GM23338 (cell line): Measurements from ENCODE around the gene NFKBIB. TPM values are rescaled to one million over a fixed set of nuclear protein-coding genes. Genes with fewer than 3 reads are reported as not detected.

Experiments
- ATAC-seq: fragments of 200-7000 bp; cut with Tn5 transposase; 3 replicates; pipeline ENCODE4 v1.9.1; 2020
- DNase-seq: peaks from one replicate; pipeline ENCODE4 v3.0.0-alpha.2; 2015; ENCODE audit warnings: low spot score
- H2AFZ ChIP-seq: fragments of 200-600 bp; sonication (generic); 2 replicates; pipeline ENCODE4 v1.8.0; 2016; ENCODE audit warnings: antibody characterized with exemption, mild to moderate bottlenecking, moderate library complexity
- H3F3A ChIP-seq: fragments of 200-600 bp; sonication (generic); replicated peaks from 2 replicates; pipeline ENCODE4 v1.8.0; 2017; ENCODE audit warnings: antibody characterized with exemption, mixed run types, low read depth
- H3K27ac ChIP-seq: fragments of 200-600 bp; sonication (generic); 2 replicates; pipeline ENCODE4 v1.6.1; 2016; ENCODE audit warnings: low read depth
- H3K27me3 ChIP-seq: fragments of 200-600 bp; sonication (generic); 2 replicates; pipeline ENCODE4 v1.8.0; 2016; ENCODE audit warnings: mild to moderate bottlenecking, mixed run types, moderate library complexity; ENCODE audit not compliant: insufficient read depth
- H3K36me3 ChIP-seq: fragments of 200-600 bp; sonication (generic); 2 replicates; pipeline ENCODE4 v1.8.0; 2016; ENCODE audit warnings: mild to moderate bottlenecking; ENCODE audit not compliant: insufficient read depth
- H3K4me1 ChIP-seq: fragments of 200-600 bp; sonication (generic); 2 replicates; pipeline ENCODE4 v1.8.0; 2016; ENCODE audit warnings: mild to moderate bottlenecking, moderate library complexity; ENCODE audit not compliant: insufficient read depth
- H3K4me2 ChIP-seq: fragments of 200-600 bp; sonication (generic); 2 replicates; pipeline ENCODE4 v1.7.1; 2017; ENCODE audit warnings: mixed run types
- H3K4me3 ChIP-seq: fragments of 200-600 bp; sonication (generic); 2 replicates; pipeline ENCODE4 v1.6.1; 2016; ENCODE audit warnings: mixed run types
- H3K79me2 ChIP-seq: fragments of 200-600 bp; sonication (generic); replicated peaks from 2 replicates; pipeline ENCODE4 v1.8.0; 2017; ENCODE audit warnings: mild to moderate bottlenecking; ENCODE audit not compliant: insufficient read depth
- H3K9me2 ChIP-seq: fragments of 200-600 bp; sonication (generic); 2 replicates; pipeline ENCODE4 v1.8.0; 2017; ENCODE audit not compliant: insufficient read depth
- H4K20me1 ChIP-seq: fragments of 200-600 bp; sonication (generic); replicated peaks from 2 replicates; pipeline ENCODE4 v1.8.0; 2017; ENCODE audit warnings: mild to moderate bottlenecking; ENCODE audit not compliant: insufficient read depth
- H3K27ac Mint-ChIP-seq: 2 replicates; pipeline ENCODE4 v1.8.0; 2020; ENCODE audit warnings: inconsistent platforms, mild to moderate bottlenecking, moderate library complexity, mixed read lengths
- H3K27me3 Mint-ChIP-seq: 3 replicates; pipeline ENCODE4 v1.8.0; 2022; ENCODE audit warnings: low read depth, mild to moderate bottlenecking, moderate library complexity, mixed read lengths, inconsistent platforms; ENCODE audit not compliant: insufficient read depth, poor library complexity
- H3K36me3 Mint-ChIP-seq: 3 replicates; pipeline ENCODE4 v1.8.0; 2021; ENCODE audit warnings: low read depth, mild to moderate bottlenecking, inconsistent platforms, moderate library complexity, mixed read lengths
- H3K4me1 Mint-ChIP-seq: 3 replicates; pipeline ENCODE4 v1.8.0; 2020; ENCODE audit warnings: mild to moderate bottlenecking, inconsistent platforms, mixed read lengths
- H3K4me3 Mint-ChIP-seq: 3 replicates; pipeline ENCODE4 v1.8.0; 2021; ENCODE audit warnings: moderate library complexity, mild to moderate bottlenecking, inconsistent platforms, mixed read lengths
- H3K9me3 Mint-ChIP-seq: 3 replicates; pipeline ENCODE4 v1.8.0; 2020; ENCODE audit warnings: moderate library complexity, mild to moderate bottlenecking, inconsistent platforms, mixed read lengths
- CREB1 ChIP-seq: fragments of 250-450 bp; sonication (Bioruptor Pico); IDR thresholded peaks from 2 replicates; pipeline ENCODE4 v1.5.0; 2020; ENCODE audit warnings: low read depth, mild to moderate bottlenecking, moderate library complexity
- CTCF ChIP-seq, 2 experiments: fragments of 200-600 bp in 1 of 2; sonication (generic) in 1 of 2; conservative IDR thresholded peaks; 2 replicates each; pipeline versions ENCODE4 v1.5.1 to v1.6.1; 2016 to 2017; ENCODE audit warnings: antibody characterized with exemption in 2 of 2, low read depth in 2 of 2, mild to moderate bottlenecking in 2 of 2, moderate library complexity in 1 of 2
- ETS1 ChIP-seq: IDR thresholded peaks from 2 replicates; pipeline ENCODE4 v1.6.1; 2016; ENCODE audit warnings: antibody characterized with exemption
- EZH2 ChIP-seq: fragments of 200-600 bp; sonication (generic); IDR thresholded peaks from one replicate; pipeline ENCODE4 v1.8.0; 2017; ENCODE audit warnings: antibody characterized with exemption, mild to moderate bottlenecking, low read depth; ENCODE audit not compliant: unreplicated experiment
- EZH2phosphoT487 ChIP-seq: fragments of 200-600 bp; sonication (generic); IDR thresholded peaks from one replicate; pipeline ENCODE4 v1.8.1; 2018; ENCODE audit warnings: antibody characterized with exemption; ENCODE audit not compliant: unreplicated experiment
- JUNB ChIP-seq: IDR thresholded peaks from one replicate; pipeline ENCODE4 v1.6.1; 2016; ENCODE audit warnings: antibody characterized with exemption; ENCODE audit not compliant: unreplicated experiment
- NANOG ChIP-seq: IDR thresholded peaks from 2 replicates; pipeline ENCODE4 v1.6.1; 2016; ENCODE audit warnings: antibody characterized with exemption, borderline replicate concordance
- REST ChIP-seq: IDR thresholded peaks from one replicate; pipeline ENCODE4 v1.6.1; 2018; ENCODE audit warnings: antibody characterized with exemption; ENCODE audit not compliant: unreplicated experiment
- ZNF114 ChIP-seq: fragments of 250-450 bp; sonication (Bioruptor Pico); IDR thresholded peaks from 2 replicates; pipeline ENCODE4 v1.5.0; 2020; ENCODE audit warnings: mild to moderate bottlenecking, moderate library complexity
- ZNF331 ChIP-seq: fragments of 250-450 bp; sonication (Bioruptor Pico); IDR thresholded peaks from 2 replicates; pipeline ENCODE4 v1.5.0; 2020; ENCODE audit warnings: low read depth, mild to moderate bottlenecking, moderate library complexity
- polyA plus RNA-seq: library from polyadenylated mRNA; unstranded; fragments of >200 nt; fragmentation: Nextera tagmentation; extraction: Ambion mirVana; gene quantifications from 2 replicates; pipeline ENCODE4 v1.2.1, GENCODE V29; 2016
- total RNA-seq: library from RNA; depleted of rRNA; stranded (reverse); fragments of >200 nt; shearing (Covaris generic); gene quantifications from 2 replicates; pipeline ENCODE4 v1.2.3, GENCODE V29; 2014

NFKBIB gene
- total and polyA plus RNA-seq, 2 experiments from 2014 or later: 39.5 to 39.6 TPM

GRCh38 chr19:38922482-38922881 lies 22.7 kb downstream of the NFKBIB start (continued):
- TF ChIP-seq EZH2phosphoT487 (no peak), JUNB (no peak), CREB1 (no peak), ZNF331 (CRISPR knock-in tag) (no peak), NANOG (no peak), EZH2 (no peak), CTCF (conservative IDR thresholded peaks at IDR 0.05; ENCODE audit: low read depth in 2 of 2) (no peak)

- TF ChIP-seq REST (no peak), ETS1 (no peak), ZNF114 (CRISPR knock-in tag) (no peak), ZNF331 (CRISPR knock-in tag) (no peak), EZH2phosphoT487 (no peak)
- Histone ChIP-seq H3K27ac (no peak overlapping the region), H4K20me1 (peaks cover 5% of the 10 kb centered on the region), H3K79me2 (peaks cover 24% of the 10 kb centered on the region), H3K4me1 (peaks cover 3% of the 10 kb centered on the region), H3K4me2 (no peak overlapping the region), H3K9me2 (no peaks in the 10 kb centered on the region), H3K36me3 (peaks cover 18% of the 10 kb centered on the region; the same call in 1 of the 2 replicates), H3K4me3 (no peak overlapping the region), H2AFZ (no peak overlapping the region), H3F3A (0 out of 2 replicates have a peak, but pooled peaks cover 9% of the 10 kb centered on the region), H3K27me3 (no peaks in the 10 kb centered on the region)
- Mint-ChIP-seq H3K4me3 (no peak overlapping the region), H3K27ac (no peak overlapping the region), H3K27me3 (no peaks in the 10 kb centered on the region), H3K4me1 (peaks cover under 1% of the 10 kb centered on the region; the same call in 1 of the 3 replicates), H3K36me3 (peaks cover 52% of the 10 kb centered on the region), H3K9me3 (no peaks in the 10 kb centered on the region)
- no peak for ATAC-seq
- DNase-seq: no peak
These were observed 24.6 kb downstream of the NFKBIB start for GRCh38 chr19:38924388-38924787.
